Naive thymus-derived CD8-positive, alpha-beta T cell (primary cell): ENCODE data around the gene RHBDF2. TPM values are rescaled to one million over a fixed set of nuclear protein-coding genes. Genes with fewer than 3 reads are reported as not detected.
"Not testable (repeated sequence)": the region's sequence is repeated elsewhere in the genome, so short reads cannot be mapped to it uniquely, and the experiment has no call there.

Experiments used
- ATAC-seq, 2 donors: fragments of 150-1000 bp; cut with Tn5 transposase in 1 of 2; sonication (Bioruptor Pico), chemical (Tn5 transposase) in 1 of 2; 1 replicate in 1 of 2; 2 replicates in 1 of 2; pipeline ENCODE4 v1.10.0; 2021; ENCODE audit warnings: mild to moderate bottlenecking in 2 of 2, moderate library complexity in 2 of 2
- POLR2A ChIA-PET: fragments of 350-600 bp; sonication (Branson Sonifier 250); formaldehyde crosslinking; loops from one replicate; lab custom pipeline; 2021; ENCODE audit warnings: antibody characterized with exemption; lab: Charles Lee
- DNase-seq, 10 donors: peaks; one replicate each; pipeline versions ENCODE4 v3.0.0 to v3.0.0-alpha.2; 2020 to 2022
- H3K27ac Mint-ChIP-seq, 10 donors: one replicate each; pipeline ENCODE4 v1.8.0; 2020 to 2022; ENCODE audit warnings: mild to moderate bottlenecking in 10 of 10, mixed read lengths in 10 of 10, moderate library complexity in 4 of 10, inconsistent platforms in 1 of 10
- H3K27me3 Mint-ChIP-seq, 5 donors: one replicate each; pipeline ENCODE4 v1.8.0; 2021 to 2022; ENCODE audit warnings: mixed read lengths in 5 of 5
- H3K36me3 Mint-ChIP-seq, 3 donors: one replicate each; pipeline ENCODE4 v1.8.0; 2020 to 2022; ENCODE audit warnings: mixed read lengths in 3 of 3, mild to moderate bottlenecking in 2 of 3, inconsistent platforms in 1 of 3
- H3K4me1 Mint-ChIP-seq, 4 donors: one replicate each; pipeline ENCODE4 v1.8.0; 2021 to 2022; ENCODE audit warnings: mixed read lengths in 4 of 4
- H3K4me3 Mint-ChIP-seq, 10 donors: one replicate each; pipeline ENCODE4 v1.8.0; 2020 to 2022; ENCODE audit warnings: mild to moderate bottlenecking in 10 of 10, mixed read lengths in 10 of 10, moderate library complexity in 6 of 10, inconsistent platforms in 1 of 10
- H3K9me3 Mint-ChIP-seq, 9 donors: one replicate each; pipeline ENCODE4 v1.8.0; 2020 to 2022; ENCODE audit warnings: mixed read lengths in 9 of 9, mild to moderate bottlenecking in 3 of 9, inconsistent platforms in 1 of 9, moderate library complexity in 1 of 9
- polyA plus RNA-seq, 3 donors: library from polyadenylated mRNA; unstranded; fragments of 300-500 nt; fragmentation: Illumina TruSeq; gene quantifications; one replicate each; pipeline ENCODE4 v1.2.3, GENCODE V29; 2021
- total RNA-seq, 8 experiments: library from RNA in 2 of 8; stranded (reverse) in 2 of 8; gene quantifications; one replicate each; pipeline ENCODE4 v1.2.3 and lab custom pipeline; 2021 to 2026

RHBDF2 gene
- total and polyA plus RNA-seq, 5 experiments from 2014 or later, result 4.8 to 62.4 (median 10.2) TPM

DNA sequence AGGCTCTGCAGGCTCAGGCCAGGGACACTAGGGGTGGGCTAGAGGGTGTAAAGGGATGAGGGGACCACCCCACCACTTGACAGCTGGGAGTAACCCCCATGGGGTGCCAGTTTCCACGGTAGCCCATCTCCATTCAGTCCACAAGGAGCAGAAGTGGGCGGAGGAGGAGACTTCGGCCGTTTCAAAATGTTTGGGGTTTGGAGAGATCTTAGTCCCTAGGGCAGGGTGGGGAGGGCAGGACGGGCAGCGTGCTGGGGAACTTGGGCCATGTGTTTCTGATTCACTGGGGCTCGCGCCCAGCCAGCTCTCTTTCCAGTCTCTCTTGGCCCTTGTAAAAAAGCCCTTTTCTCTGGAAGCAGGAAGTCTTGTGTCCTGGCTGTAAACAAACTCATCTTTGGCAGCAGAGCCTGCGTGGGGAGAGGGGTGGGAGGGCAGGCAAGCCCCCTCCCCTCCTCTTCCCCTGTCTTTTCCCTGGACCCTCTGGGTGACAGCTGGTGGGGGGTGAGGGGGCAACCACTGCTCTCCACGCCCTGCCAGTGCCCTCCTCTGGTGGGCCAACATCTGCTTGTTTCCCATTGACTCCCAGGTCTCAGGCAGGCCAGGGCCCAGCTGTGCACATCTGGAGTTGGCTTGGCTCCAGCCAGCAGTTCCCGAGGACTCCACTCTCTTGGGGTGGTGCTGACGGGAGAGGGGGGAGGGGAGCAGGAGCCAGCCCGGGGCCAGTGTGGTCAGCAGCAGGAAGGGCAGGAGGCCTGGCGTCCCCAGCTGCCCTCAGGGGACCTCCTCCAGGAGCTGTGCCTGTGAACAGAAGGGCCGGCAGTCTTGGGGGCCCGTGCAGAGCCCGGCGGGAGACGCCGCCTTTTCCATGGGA, 28.2 kb upstream of the RHBDF2 start:
- H3K9me3 Mint-ChIP-seq, result no peaks in the 10 kb centered on the region
- DNase-seq, result peak in 1 of 10 donors; percentile 61
- H3K36me3 Mint-ChIP-seq, result peaks cover 0 to 2% (median 0%) of the 10 kb centered on the region in 3 donors
- H3K27me3 Mint-ChIP-seq, result no peaks in the 10 kb centered on the region
- peaks cover 22 to 55% (median 50%) of the 10 kb centered on the region in 4 donors for H3K4me1 Mint-ChIP-seq
- H3K4me3 Mint-ChIP-seq, result peak overlapping the region; percentile 2 to 85 (median 73)
- POLR2A ChIA-PET, result interaction anchor here (0.6 to 3.6 kb wide), 12 partner anchors 7 to 130 kb away, joined by 3 to 46 read pairs (median 6); partner anchors contain the start of genes CYGB and PRCD
- peak overlapping the region; percentile 84 to 99 (median 96) for H3K27ac Mint-ChIP-seq
- no peak for ATAC-seq

- peak overlapping the region; percentile 72 to 89 (median 80) for H3K4me3 Mint-ChIP-seq
Measured at GRCh38 chr17:76528528-76529223, 27.5 kb upstream of the RHBDF2 start.

GRCh38 chr17:76528156-76528527, 26.9 kb upstream of the RHBDF2 start:
- Mint-ChIP-seq H3K27ac (peak overlapping the region; percentile 89 to 99 (median 97)), H3K4me3 (peak overlapping the region; percentile 72 to 89 (median 80)), H3K9me3 (no peaks in the 10 kb centered on the region), H3K27me3 (no peaks in the 10 kb centered on the region), H3K4me1 (peaks cover 29 to 65% (median 58%) of the 10 kb centered on the region in 4 donors), H3K36me3 (no peaks in the 10 kb centered on the region)
- ATAC-seq (peak; percentile 52 to 70), DNase-seq (no peak)
- POLR2A ChIA-PET, result interaction anchor here (0.6 to 3.6 kb wide), 22 partner anchors 8 to 1260 kb away, joined by 3 to 46 read pairs (median 4); partner anchors contain the start of genes CYGB, JMJD6, METTL23 and PRCD

More at GRCh38 chr17:76528528-76529223, 27.5 kb upstream of the RHBDF2 start:
- Mint-ChIP-seq H3K9me3 (no peaks in the 10 kb centered on the region), H3K27me3 (no peaks in the 10 kb centered on the region), H3K27ac (peak overlapping the region; percentile 89 to 99 (median 97)), H3K36me3 (no peaks in the 10 kb centered on the region), H3K4me1 (peaks cover 24 to 60% (median 53%) of the 10 kb centered on the region in 4 donors)
- ATAC-seq (peak; percentile 46 to 49), DNase-seq (peak in 4 of 10 donors; percentile 29 to 54 (median 33))
- POLR2A ChIA-PET, result interaction anchor here (0.6 to 3.6 kb wide), 20 partner anchors 9 to 744 kb away, joined by 3 to 46 read pairs (median 4); partner anchors contain the start of genes CYGB, JMJD6, METTL23 and PRCD

- Mint-ChIP-seq H3K4me3 (peak overlapping the region; percentile 72 to 89 (median 80)), H3K4me1 (peaks cover 31 to 69% (median 60%) of the 10 kb centered on the region in 4 donors), H3K36me3 (no peaks in the 10 kb centered on the region), H3K27ac (peak overlapping the region; percentile 89 to 99 (median 96)), H3K27me3 (no peaks in the 10 kb centered on the region), H3K9me3 (no peaks in the 10 kb centered on the region)
- DNase-seq (peak; percentile 50 to 83 (median 68)), ATAC-seq (peak; percentile 78 to 85)
- POLR2A ChIA-PET, result interaction anchor here (0.5 to 3.6 kb wide), 21 partner anchors 8 to 1259 kb away, joined by 3 to 46 read pairs (median 4); partner anchors contain the start of genes CYGB, JMJD6, METTL23 and PRCD
Measured at GRCh38 chr17:76527430-76528111, 26.3 kb upstream of the RHBDF2 start.

- DNase-seq, result peak in 1 of 10 donors; percentile 58
- H3K36me3 Mint-ChIP-seq, H3K9me3 Mint-ChIP-seq, H3K27me3 Mint-ChIP-seq, ATAC-seq: not testable (repeated sequence)
- peak overlapping the region; percentile 70 to 89 (median 80) for H3K4me3 Mint-ChIP-seq
- H3K4me1 Mint-ChIP-seq, result peaks cover 31 to 64% (median 57%) of the 10 kb centered on the region in 4 donors
- POLR2A ChIA-PET, result interaction anchor here (1.0 to 3.6 kb wide), 9 partner anchors 9 to 347 kb away, joined by 3 to 46 read pairs (median 16); partner anchors contain the start of genes CYGB and PRCD
- H3K27ac Mint-ChIP-seq, result peak overlapping the region; percentile 87 to 97 (median 95)
Measured at GRCh38 chr17:76527016-76527415, 25.8 kb upstream of the RHBDF2 start.

DNA sequence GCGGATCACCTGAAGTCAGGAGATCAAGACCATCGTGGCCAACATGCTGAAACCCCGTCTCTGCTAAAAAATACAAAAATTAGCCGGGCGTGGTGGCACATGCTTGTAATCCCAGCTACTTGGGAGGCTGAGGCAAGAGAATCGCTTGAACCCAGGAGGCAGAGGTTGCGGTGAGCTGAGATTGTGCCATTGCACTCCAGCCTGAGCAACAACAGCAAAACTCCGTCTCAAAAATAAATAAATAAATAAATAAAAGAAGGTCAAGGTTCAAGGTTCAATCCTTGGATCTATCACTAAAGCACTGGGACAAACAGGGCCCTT, 24.2 kb upstream of the RHBDF2 start:
- peaks cover 27 to 58% (median 49%) of the 10 kb centered on the region in 4 donors for H3K4me1 Mint-ChIP-seq
- DNase-seq, H3K9me3 Mint-ChIP-seq, H3K36me3 Mint-ChIP-seq, H3K27me3 Mint-ChIP-seq, ATAC-seq, H3K27ac Mint-ChIP-seq, H3K4me3 Mint-ChIP-seq: not testable (repeated sequence)
- POLR2A ChIA-PET, result interaction anchor here (0.7 to 3.7 kb wide), 10 partner anchors 10 to 156 kb away, joined by 3 to 21 read pairs (median 3); no protein-coding TSS in a partner anchor

- no peak for DNase-seq
- Mint-ChIP-seq H3K27ac (peak overlapping the region; percentile 8 to 93 (median 86)), H3K9me3 (no peaks in the 10 kb centered on the region), H3K27me3 (no peaks in the 10 kb centered on the region), H3K4me1 (peaks cover 28 to 52% (median 44%) of the 10 kb centered on the region in 4 donors), H3K36me3 (no peaks in the 10 kb centered on the region), H3K4me3 (peak overlapping the region in 3 of 10 donors; percentile 22 to 62 (median 30))
- no peak for ATAC-seq
- POLR2A ChIA-PET, result interaction anchor here (0.6 to 3.7 kb wide), 9 partner anchors 9 to 156 kb away, joined by 3 to 21 read pairs (median 3); no protein-coding TSS in a partner anchor
Measured at GRCh38 chr17:76524598-76525512, 23.6 kb upstream of the RHBDF2 start.

- peak overlapping the region in 9 of 10 donors; percentile 31 to 81 (median 61) for H3K4me3 Mint-ChIP-seq
- POLR2A ChIA-PET, result interaction anchor here (0.7 to 3.7 kb wide), 9 partner anchors 8 to 867 kb away, joined by 3 to 21 read pairs (median 5); no protein-coding TSS in a partner anchor
- peak overlapping the region; percentile 58 to 96 (median 89) for H3K27ac Mint-ChIP-seq
- peak; percentile 63 to 88 (median 80) for DNase-seq
- H3K36me3 Mint-ChIP-seq, result no peaks in the 10 kb centered on the region
- no peaks in the 10 kb centered on the region for H3K9me3 Mint-ChIP-seq
- peak; percentile 59 to 75 for ATAC-seq
- H3K4me1 Mint-ChIP-seq, result peaks cover 29 to 51% (median 37%) of the 10 kb centered on the region in 4 donors
- no peaks in the 10 kb centered on the region for H3K27me3 Mint-ChIP-seq
Measured at GRCh38 chr17:76523084-76524037, 22.1 kb upstream of the RHBDF2 start.

DNA sequence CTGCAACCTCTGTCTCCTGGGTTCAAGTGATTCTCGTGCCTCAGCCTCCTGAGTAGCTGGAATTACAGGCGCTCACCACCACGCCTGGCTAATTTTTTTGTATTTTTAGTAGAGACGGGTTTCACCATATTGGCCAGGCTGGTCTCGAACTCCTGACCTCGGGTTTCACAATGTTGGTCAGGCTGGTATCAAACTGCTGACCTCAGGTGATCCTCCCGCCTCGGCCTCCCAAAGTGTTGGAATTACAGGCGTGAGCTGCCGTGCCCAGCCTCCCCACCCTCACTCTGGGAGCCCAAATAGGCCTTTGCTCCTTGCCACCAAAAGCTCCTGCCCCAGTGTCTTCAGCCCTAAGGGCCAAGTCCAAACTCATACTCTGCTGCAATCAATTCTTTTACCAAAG, 20.5 kb upstream of the RHBDF2 start:
- not testable (repeated sequence) for H3K27me3 Mint-ChIP-seq, ATAC-seq, H3K9me3 Mint-ChIP-seq, DNase-seq, H3K4me3 Mint-ChIP-seq, H3K36me3 Mint-ChIP-seq
- peak overlapping the region in 4 of 10 donors; percentile 3 to 70 (median 58) for H3K27ac Mint-ChIP-seq
- POLR2A ChIA-PET, result interaction anchor here (0.7 to 2.5 kb wide), 4 partner anchors 9 to 250 kb away, joined by 3 to 16 read pairs (median 5); no protein-coding TSS in a partner anchor
- H3K4me1 Mint-ChIP-seq, result peaks cover 23 to 43% (median 39%) of the 10 kb centered on the region in 4 donors

DNA sequence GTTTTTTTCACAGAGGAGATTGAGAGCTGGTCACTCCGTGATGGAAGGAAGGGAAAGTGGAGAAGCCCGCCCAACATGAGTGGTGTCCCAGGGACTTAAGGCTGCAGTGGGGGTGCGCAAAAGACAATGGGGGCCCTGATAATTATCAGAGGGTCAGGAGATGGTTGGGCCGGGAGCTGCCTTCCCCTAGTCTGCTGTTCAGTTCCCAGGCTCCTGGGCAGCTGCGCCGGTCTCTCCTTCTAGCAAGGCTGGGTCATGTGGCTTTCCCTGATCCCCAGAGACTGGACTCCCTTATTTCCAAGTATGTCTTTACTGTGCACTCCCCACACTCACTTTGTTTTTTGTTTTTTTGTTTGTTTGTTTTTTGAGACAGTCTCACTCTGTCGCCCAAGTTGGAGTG, 20.0 kb upstream of the RHBDF2 start:
- H3K27ac Mint-ChIP-seq, result peak overlapping the region in 6 of 10 donors; percentile 25 to 94 (median 74)
- peaks cover 23 to 48% (median 40%) of the 10 kb centered on the region in 4 donors for H3K4me1 Mint-ChIP-seq
- POLR2A ChIA-PET, result interaction anchor here (0.7 to 2.4 kb wide), 3 partner anchors 9 to 249 kb away, joined by 3 to 5 read pairs (median 5); no protein-coding TSS in a partner anchor
- H3K36me3 Mint-ChIP-seq, result no peaks in the 10 kb centered on the region
- DNase-seq (no peak), ATAC-seq (no peak)
- no peaks in the 10 kb centered on the region for H3K9me3 Mint-ChIP-seq
- no peak overlapping the region for H3K4me3 Mint-ChIP-seq
- H3K27me3 Mint-ChIP-seq, result no peaks in the 10 kb centered on the region
